GM23248 (cell line): ENCODE measurements around the gene ELOVL7.

Source experiments
- EZH2 ChIP-seq: fragments of 200-600 bp; sonication (generic); IDR thresholded peaks from 2 replicates; pipeline ENCODE4 v1.6.1; 2018; ENCODE audit warnings: antibody characterized with exemption, mild to moderate bottlenecking; ENCODE audit not compliant: insufficient read depth, poor library complexity, severe bottlenecking
- EZH2phosphoT487 ChIP-seq: fragments of 200-600 bp; sonication (generic); IDR thresholded peaks from 2 replicates; pipeline ENCODE4 v1.6.1; 2018; ENCODE audit warnings: antibody characterized with exemption, moderate library complexity, mild to moderate bottlenecking, low read depth; ENCODE audit not compliant: insufficient read depth

DNA sequence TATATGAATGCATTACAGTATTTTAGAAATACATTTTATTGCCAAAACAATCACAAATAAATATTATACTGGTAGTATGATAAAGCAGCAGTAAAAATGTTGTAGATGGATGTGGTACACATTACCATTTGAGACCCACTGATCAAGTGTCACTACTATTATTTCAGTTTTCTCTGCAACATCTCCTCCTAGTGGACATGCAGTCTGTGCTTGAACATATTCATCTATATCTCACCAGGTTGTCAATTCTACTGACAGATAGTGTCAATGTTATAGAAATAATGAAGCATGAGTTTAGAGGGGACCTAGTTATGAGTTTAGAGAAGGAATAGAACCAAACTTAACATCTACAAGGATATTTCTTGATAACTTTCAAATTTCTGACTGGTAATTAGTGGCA lies 39.2 kb upstream of the ELOVL7 start:
- TF ChIP-seq EZH2 (no peak), EZH2phosphoT487 (no peak)
